HG02642 (cell line): ENCODE results near the gene CEP68.
"Not testable (repeated sequence)": the region's sequence is repeated elsewhere in the genome, so short reads cannot be mapped to it uniquely, and the experiment has no call there.

Source experiments
- ATAC-seq: cut with Tn5 transposase; IDR thresholded peaks from one replicate; pipeline ENCODE4 v1.9.1; 2021; ENCODE audit warnings: mild to moderate bottlenecking; ENCODE audit not compliant: unreplicated experiment, poor library complexity

Gene CEP68

DNA sequence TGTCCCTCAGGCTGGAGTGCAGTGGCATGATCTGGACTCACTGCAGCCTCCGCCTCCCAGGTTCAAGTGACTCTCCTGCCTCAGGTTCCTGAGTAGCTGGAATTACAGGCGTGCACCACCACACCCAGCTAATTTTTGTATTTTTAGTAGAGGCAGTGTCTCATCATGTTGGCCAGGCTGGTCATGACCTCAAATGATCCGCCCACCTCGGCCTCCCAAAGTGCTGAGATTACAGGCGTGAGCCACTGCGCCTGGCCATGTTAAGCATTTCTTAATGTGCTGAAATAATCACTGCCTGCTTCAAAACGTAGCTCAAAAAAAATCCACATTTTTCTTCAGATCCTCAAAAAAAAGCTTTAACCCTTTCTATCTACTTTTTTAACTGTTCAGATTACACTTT lies 69.2 kb downstream of the CEP68 start:
- not testable (repeated sequence) for ATAC-seq

DNA sequence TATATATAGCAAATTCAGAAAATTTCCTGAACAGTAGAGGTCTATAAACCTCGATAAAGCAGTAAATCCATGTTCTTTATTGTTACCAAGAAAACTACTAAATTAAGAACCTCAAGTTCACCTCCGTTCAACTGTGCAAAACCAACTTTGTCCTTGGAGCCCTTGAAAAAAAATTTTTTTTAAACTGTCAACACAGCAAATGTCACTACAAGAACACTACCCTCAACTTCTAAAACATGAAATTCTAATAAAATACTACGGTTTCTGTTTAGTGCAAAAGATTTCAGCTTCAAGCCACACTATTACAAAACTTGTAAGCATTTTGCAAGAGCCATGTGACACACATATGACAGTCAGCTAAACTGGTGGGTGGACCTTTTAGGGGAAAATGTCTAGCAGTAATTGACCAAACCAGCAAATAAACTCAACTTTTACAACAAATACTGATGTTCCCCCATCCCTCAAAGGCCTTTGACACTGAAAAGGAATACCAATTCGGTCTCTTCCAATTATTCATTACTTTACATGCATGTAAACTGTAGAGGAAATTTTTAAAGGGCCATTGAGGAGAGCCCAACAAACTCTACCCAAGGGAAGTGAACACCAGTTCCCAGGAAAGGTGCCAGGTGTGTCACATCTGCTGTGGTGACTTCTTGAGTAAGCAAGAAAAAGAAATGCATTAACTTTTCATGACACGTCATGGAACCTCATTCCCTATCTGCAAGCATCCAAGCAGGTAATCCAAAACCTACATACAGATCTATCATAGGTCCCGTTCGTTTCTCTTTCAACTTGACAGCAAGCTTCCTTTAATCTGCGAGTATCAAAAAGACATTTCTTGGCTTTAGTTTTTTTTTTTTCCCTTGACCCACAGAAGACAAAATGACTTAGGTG lies 72.3 kb downstream of the CEP68 start:
- ATAC-seq: no peak

DNA sequence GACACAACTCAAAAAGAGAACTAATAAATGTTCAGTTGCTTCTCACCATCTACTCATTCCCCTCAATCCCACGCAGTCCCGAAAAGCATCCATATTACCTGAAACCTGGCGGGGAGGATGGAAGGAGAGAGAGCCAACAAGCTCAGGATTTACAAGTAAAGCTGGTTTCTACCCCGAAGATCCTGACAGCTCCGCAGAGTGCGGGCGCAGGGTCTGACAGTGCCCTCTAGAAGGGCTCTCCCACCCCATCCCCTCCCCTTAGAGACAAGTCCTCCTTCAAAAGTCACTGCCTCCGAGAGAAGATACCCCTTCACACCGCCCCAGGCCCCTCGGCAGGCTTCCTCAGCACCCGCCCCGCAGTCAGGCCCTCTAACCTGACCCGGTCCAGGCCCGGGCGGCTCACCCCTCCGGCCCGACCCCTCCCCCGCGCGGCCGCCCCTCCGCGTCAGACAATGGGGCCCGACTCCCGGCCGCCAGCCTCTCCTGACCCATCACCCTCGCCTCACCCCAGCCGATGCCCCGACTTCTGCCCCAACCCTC lies 73.1 kb downstream of the CEP68 start:
- peak; percentile 6 for ATAC-seq

DNA sequence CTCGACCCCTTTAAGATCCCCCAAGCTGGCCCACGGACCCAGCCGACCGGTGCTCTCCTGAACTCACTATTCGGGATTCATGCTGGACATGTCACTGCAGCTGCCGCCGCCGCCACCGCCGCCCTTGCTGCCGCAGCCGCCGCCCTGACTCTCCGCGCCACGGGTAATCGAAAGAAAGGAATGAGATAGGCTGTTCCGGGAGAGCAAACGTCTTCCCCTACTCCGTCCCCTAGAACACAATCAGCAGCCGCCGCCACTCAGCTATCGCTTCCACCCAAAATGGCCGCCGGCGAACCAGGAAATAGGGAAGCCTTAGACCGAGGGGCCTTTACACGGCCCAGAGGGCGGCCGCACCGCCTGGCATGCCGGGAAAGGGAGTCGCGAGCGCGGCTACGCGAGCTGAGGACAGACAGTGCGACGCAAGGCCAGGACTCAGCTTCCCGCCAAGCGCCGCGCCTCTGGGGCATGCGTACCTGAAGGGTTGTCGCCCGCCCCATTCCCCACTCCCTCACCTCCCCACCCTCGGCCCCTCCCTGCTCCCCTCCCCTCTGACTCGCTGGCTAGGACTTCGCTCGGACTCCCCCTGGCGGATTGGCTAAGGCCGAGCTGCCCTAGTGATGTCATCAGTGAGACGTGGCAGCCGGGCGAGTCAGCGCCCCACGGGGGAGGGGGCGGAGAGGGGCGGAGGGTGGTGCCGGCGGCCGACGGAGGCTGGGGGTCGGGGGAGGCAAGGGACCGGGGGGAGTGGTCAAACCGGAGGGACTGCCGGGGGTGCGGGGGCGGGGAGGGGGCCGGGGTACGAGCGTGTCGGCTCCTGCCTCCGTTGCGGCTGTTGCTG lies 73.8 kb downstream of the CEP68 start, which contains the start of gene RAB1A:
Gene RAB1A (minus strand): TSS at position 281 of the 838 bp plus-strand sequence. CDS start 191 bp downstream, at position 90.
- peak; percentile 97 for ATAC-seq

DNA sequence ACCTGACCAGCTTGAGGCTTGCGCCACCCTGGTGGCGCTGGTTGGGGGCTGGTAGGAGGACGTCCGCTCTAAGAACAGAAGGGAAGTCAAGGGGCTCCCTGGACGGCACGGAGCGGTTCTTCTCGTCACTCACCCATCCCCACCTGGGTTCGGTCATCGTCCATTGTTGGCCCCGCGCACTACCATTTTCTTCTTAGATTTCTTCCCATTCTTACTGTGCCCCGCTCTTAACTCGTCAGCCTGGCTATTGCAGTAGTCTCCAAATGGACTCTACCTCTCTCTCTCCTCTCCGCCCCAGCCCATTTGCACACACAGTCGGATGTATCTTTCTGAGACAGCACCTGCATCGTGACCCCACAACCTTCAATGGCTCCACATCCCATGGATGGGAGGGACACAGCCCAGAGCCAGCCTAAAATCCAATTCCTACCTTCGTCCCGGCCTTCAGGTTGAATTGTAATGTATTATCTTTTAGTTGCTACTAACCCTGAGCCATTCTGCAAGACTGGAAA lies 74.5 kb downstream of the CEP68 start:
- peak; percentile 33 for ATAC-seq

DNA sequence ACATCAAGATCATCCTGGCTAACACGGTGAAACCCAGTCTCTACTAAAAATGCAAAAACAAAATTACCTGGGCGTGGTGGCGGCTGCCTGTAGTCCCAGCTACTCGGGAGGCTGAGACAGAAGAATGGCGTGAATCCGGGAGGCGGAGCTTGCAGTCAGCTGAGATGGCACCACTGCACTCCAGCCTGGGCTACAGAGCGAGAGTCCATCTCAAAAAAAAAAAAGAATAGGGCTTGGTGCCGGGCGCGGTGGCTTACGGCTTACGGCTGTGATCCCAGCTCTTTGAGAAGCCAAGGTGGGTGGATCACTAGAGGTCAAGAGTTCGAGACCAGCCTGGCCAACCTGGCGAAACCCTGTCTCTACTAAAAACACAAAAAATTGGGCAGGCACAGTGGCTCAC lies 76.7 kb downstream of the CEP68 start:
- ATAC-seq: not testable (repeated sequence)

DNA sequence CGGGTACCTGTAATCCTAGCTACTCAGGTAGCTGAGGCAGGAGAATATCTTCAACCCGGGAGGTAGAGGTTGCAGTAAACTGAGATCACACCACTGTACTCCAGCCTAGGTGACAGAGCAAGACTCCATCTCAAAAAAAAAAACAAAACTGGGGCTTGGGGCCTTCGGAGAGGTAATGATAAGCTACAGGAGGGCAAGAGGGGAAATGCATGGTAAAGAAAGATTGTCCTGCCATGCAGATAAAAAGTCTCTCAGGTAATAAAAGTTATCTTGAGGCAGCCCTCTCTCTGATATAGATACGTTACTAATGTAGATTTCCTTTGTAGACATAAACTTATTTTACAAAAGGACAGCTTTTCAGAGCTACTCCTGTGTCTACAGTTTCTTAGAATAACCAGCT lies 77.4 kb downstream of the CEP68 start:
- ATAC-seq: no peak

DNA sequence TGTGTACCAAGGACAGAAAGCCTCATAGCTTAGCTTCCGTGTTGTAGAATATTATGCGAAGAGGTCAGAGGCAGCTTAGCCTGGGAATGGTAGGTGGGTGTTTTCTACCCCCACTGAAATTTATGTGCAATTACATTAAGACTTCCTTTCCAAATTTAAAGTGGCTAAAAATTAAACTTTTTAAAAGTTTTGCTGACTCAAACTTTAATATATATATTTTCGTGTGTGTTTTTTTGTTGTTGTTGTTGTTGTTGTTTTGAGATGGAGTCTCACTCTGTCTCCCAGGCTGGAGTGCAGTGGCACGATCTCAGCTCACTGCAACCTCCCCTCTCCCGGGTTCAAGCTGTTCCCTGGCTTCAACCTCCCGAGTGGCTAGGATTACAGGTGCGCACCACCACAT lies 77.9 kb downstream of the CEP68 start:
- ATAC-seq: no peak

DNA sequence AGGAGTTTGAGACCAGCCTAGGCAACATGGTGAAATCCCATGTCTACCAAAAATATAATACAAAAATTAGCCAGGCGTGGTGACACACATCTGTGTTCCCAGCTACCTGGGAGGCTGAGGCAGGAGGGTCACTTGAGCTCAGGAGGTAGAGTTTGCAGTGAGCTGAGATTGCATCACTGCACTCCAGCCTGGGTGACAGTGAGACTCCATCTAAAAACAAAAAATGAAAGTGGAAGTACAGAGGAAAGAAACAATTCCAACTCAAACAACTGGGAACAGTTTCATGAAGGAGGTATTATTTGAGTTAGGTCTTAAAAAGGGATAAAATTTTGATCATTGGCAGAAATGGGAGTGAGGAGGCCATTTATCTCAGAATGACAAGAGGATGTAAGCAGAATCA lies 80.0 kb downstream of the CEP68 start:
- no peak for ATAC-seq
